H1 (cell line): ENCODE data around the gene STAG2. TPM values are rescaled to one million over a fixed set of nuclear protein-coding genes. Genes with fewer than 3 reads are reported as not detected.

ENCODE experiments used
- SAP30 ChIP-seq: fragments of 300-600 bp; sonication (generic); IDR thresholded peaks from 2 replicates; pipeline ENCODE4 v1.7.1; 2012; ENCODE audit warnings: low read length, moderate library complexity, mild to moderate bottlenecking, inconsistent platforms; ENCODE audit not compliant: insufficient read depth, insufficient replicate concordance
- SIRT6 ChIP-seq: IDR thresholded peaks from one replicate; pipeline ENCODE4 v1.7.1; 2012; ENCODE audit warnings: low read length, inconsistent platforms
- SP1 ChIP-seq: IDR thresholded peaks from 2 replicates; pipeline ENCODE4 v1.6.1; 2011; ENCODE audit warnings: low read depth, low read length
- SP2 ChIP-seq: IDR thresholded peaks from 2 replicates; pipeline ENCODE4 v1.6.1; 2012; ENCODE audit warnings: mild to moderate bottlenecking, low read length, inconsistent platforms
- TCF12 ChIP-seq: IDR thresholded peaks from 2 replicates; pipeline ENCODE4 v1.6.1; 2011; ENCODE audit warnings: low read depth, mild to moderate bottlenecking, low read length
- polyA plus RNA-seq, 7 experiments: library from polyadenylated mRNA; depleted of rRNA in 3 of 7; stranded (reverse) in 5 of 7; unstranded in 2 of 7; fragments of >200 nt in 5 of 7; fragments of 200-250 nt in 2 of 7; gene quantifications; 1 replicate in 5 of 7; 2 replicates in 1 of 7; 4 replicates in 1 of 7; pipeline versions ENCODE4 v1.2.1 to v1.2.3, GENCODE V29; 2011 to 2013; ENCODE audit warnings: missing spikeins in 2 of 7, mixed read lengths in 2 of 7
- total RNA-seq: library from RNA; stranded (reverse); fragmentation: NEBNext Ultra II Directional; extraction: Animal tissue kit (Norgen Biotek cat#: 25700); gene quantifications from 2 replicates; pipeline ENCODE4 v1.2.1, GENCODE V29; 2021

The STAG2 gene
- total and polyA plus RNA-seq, 2 of the 8 experiments (the other 6 are each of a cell fraction or from before 2014, with no cell fraction given) = 20.3 to 94.9 TPM

DNA sequence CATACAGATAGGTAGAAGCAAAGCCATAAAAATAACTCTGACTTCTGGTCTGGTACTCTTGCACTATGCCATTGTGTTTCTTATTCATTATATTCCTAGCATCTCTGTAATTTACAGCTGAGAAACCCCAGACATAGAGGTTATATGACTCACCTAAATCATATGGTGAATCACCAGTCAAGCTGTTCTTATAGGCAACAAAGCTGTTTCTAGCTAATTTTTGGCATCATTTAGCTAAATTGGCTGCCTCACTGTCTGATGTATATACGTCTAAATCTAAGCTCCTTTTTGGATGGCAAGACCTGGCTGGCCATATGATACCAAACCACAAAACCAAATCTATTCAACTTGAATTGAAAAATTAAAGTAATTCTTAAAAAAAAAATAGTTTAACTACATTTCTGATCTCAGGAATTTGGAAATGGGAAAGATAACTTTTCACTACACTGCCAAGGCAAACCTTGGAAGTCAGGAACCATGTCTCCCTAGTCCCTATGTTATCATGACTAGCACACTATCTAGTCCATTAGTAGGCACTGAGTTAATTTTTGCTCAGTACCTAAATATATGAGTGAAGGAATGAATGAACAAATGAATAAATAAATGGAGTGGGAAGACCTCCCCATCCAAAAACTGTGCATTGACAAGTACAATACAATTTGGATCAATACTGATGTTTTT lies 41.3 kb upstream of the STAG2 start (continued):
- TF ChIP-seq SP1 (no peak), SAP30 (no peak), SP2 (no peak), SIRT6 (no peak), TCF12 (no peak)
